NB4 (cell line): ENCODE data around the gene OSBPL9.

Experiments
- MYC ChIP-seq: IDR thresholded peaks from 2 replicates; pipeline ENCODE4 v1.6.1; 2011; ENCODE audit warnings: low read depth, low read length
- TF ChIP-seq, protein P1 (sequence below): IDR thresholded peaks from one replicate; pipeline ENCODE4 v1.5.1; 2012; ENCODE audit warnings: low read depth, low read length

- no peak for TF ChIP-seq MYC
- TF ChIP-seq, protein P1, sequence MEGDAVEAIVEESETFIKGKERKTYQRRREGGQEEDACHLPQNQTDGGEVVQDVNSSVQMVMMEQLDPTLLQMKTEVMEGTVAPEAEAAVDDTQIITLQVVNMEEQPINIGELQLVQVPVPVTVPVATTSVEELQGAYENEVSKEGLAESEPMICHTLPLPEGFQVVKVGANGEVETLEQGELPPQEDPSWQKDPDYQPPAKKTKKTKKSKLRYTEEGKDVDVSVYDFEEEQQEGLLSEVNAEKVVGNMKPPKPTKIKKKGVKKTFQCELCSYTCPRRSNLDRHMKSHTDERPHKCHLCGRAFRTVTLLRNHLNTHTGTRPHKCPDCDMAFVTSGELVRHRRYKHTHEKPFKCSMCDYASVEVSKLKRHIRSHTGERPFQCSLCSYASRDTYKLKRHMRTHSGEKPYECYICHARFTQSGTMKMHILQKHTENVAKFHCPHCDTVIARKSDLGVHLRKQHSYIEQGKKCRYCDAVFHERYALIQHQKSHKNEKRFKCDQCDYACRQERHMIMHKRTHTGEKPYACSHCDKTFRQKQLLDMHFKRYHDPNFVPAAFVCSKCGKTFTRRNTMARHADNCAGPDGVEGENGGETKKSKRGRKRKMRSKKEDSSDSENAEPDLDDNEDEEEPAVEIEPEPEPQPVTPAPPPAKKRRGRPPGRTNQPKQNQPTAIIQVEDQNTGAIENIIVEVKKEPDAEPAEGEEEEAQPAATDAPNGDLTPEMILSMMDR: no peak
Measured at GRCh38 chr1:51618715-51619114, 1.8 kb downstream of the OSBPL9 start.
